ENCODE results near the gene FCER1G. TPM values are rescaled to one million over a fixed set of nuclear protein-coding genes. Genes with fewer than 3 reads are reported as not detected.
"Not testable (repeated sequence)": the region's sequence is repeated elsewhere in the genome, so short reads cannot be mapped to it uniquely, and the experiment has no call there.

Gene FCER1G
- total RNA-seq, 2 experiments from 2014 or later: 2.0 TPM

DNA sequence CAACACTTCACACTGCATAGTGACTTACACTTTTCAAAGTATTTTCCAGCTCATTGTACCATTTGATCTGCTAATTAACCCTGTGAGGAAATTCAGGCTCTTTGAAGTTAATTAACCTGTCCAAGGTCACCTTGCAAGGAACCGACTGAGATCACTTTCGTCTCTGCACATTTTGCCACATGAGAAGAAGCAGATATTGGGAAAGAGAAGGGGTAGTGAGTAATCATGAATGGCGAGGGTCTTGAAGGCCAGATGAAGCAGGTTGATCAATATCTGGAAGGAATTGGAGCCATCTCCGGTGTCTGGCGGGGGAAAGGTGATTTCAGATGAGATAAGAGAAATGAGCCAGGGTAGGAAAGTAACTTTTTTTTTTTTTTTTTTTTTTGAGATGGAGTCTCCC, 4.9 kb downstream of the FCER1G start:
- H3K27me3 ChIP-seq (ENCODE audit: control insufficient read depth in 1 of 2, insufficient read depth in 2 of 2, low read length in 2 of 2): no peaks in the 10 kb centered on the region
- H3K9me3 ChIP-seq (ENCODE audit: control insufficient read depth in 1 of 2, insufficient read depth in 1 of 2, low read length in 2 of 2): no peaks in the 10 kb centered on the region
- peaks cover 41% of the 10 kb centered on the region for H3K4me1 ChIP-seq (ENCODE audit: insufficient read depth, low read length)
- Mint-ChIP-seq H3K9me3 (no peaks in the 10 kb centered on the region), H3K36me3 (ENCODE audit: low read depth) (peaks cover 4% of the 10 kb centered on the region), H3K4me1 (ENCODE audit: low read depth) (peaks cover 54% of the 10 kb centered on the region), H3K27me3 (no peaks in the 10 kb centered on the region), H3K4me3 (no peak overlapping the region), H3K27ac (peak overlapping the region; percentile 91)
- ChIA-PET CTCF (interaction anchor here (1.0 kb wide), 1 partner anchor 10 kb away, joined by 3 read pairs; no protein-coding TSS in a partner anchor), POLR2A (interaction anchor here (2.6 kb wide), 1 partner anchor 17 kb away, joined by 22 read pairs; the partner anchor contains the start of gene NDUFS2)
- H3K27ac ChIP-seq (ENCODE audit: low read depth in 1 of 2, low read length in 2 of 2): no peak overlapping the region
- no peak for ATAC-seq (ENCODE audit: poor library complexity)
- intact Hi-C loops (cut with DNase I, micrococcal nuclease): loop anchor here (5.0 to 10.0 kb wide), 2 partner anchors 43 to 525 kb away; partner anchors contain the start of genes DUSP12 (in 2 of the 2) and B4GALT3 (in 1 of the 2)
- TF ChIP-seq, protein P1, sequence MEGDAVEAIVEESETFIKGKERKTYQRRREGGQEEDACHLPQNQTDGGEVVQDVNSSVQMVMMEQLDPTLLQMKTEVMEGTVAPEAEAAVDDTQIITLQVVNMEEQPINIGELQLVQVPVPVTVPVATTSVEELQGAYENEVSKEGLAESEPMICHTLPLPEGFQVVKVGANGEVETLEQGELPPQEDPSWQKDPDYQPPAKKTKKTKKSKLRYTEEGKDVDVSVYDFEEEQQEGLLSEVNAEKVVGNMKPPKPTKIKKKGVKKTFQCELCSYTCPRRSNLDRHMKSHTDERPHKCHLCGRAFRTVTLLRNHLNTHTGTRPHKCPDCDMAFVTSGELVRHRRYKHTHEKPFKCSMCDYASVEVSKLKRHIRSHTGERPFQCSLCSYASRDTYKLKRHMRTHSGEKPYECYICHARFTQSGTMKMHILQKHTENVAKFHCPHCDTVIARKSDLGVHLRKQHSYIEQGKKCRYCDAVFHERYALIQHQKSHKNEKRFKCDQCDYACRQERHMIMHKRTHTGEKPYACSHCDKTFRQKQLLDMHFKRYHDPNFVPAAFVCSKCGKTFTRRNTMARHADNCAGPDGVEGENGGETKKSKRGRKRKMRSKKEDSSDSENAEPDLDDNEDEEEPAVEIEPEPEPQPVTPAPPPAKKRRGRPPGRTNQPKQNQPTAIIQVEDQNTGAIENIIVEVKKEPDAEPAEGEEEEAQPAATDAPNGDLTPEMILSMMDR (IDR thresholded peaks at IDR 0.05): no peak
- no peak overlapping the region for H3K4me3 ChIP-seq (ENCODE audit: low read length)
- no peak for DNase-seq
- no peaks in the 10 kb centered on the region for H3K36me3 ChIP-seq (ENCODE audit: insufficient read depth, low read length)

DNA sequence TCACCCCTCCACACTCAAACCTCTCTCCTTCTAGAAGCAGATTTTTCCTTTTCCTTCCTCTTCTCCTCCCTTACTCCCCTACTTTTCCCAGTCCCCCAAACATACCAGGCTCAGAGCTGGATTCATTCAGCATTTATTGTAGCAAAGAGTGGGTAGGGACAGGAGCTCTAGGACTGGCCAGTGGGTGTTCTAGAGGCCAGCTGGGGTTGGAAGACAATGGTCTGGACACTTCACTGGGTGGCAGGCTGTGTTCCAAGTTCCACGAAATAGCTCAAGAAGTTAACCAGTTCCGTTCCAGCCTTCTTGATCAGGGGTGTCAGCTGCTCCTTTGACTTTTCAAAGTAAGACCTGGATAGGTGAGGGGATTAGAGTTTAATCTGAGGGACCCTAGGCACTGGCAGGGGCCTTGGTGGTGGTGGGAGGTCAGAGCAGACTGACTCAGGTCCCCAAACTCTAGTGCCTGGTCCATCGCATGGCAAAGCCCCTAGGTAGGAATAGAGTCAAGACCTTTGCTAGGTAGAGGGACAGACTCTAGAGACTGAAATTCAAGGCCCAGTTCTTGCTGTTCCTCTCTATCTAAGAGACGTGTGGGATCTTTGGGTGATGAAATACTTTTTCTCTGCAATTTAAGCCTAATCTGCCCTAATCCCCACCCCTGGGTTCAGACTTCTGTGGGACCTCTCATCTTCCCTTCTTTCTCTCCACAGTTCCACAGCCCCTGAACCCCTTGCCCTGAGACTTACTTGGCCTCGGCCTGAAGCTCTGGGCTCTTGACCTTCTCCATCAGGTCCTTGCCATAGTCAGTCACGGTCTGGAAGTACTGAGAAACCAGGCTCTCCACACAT, 7.3 kb downstream of the FCER1G start:
- no peak for ATAC-seq (ENCODE audit: poor library complexity)
- Histone ChIP-seq H3K9me3 (ENCODE audit: control insufficient read depth in 1 of 2, insufficient read depth in 1 of 2, low read length in 2 of 2) (no peaks in the 10 kb centered on the region), H3K4me3 (ENCODE audit: low read length) (no peak overlapping the region), H3K4me1 (ENCODE audit: insufficient read depth, low read length) (peaks cover 50% of the 10 kb centered on the region), H3K36me3 (ENCODE audit: insufficient read depth, low read length) (no peaks in the 10 kb centered on the region), H3K27me3 (ENCODE audit: control insufficient read depth in 1 of 2, insufficient read depth in 2 of 2, low read length in 2 of 2) (no peaks in the 10 kb centered on the region), H3K27ac (ENCODE audit: low read depth in 1 of 2, low read length in 2 of 2) (no peak overlapping the region)
- DNase-seq: no peak
- CTCF ChIA-PET: interaction anchor here (0.8 to 1.6 kb wide), 2 partner anchors 12 to 56 kb away, joined by 4 read pairs; partner anchors contain the start of gene PPOX
- H3K27me3 Mint-ChIP-seq: no peaks in the 10 kb centered on the region
- H3K4me3 Mint-ChIP-seq: no peak overlapping the region
- TF ChIP-seq, protein P1 (IDR thresholded peaks at IDR 0.05): no peak
- intact Hi-C loops (cut with DNase I, micrococcal nuclease): loop anchor here (5.0 to 10.0 kb wide), 2 partner anchors 45 to 522 kb away; partner anchors contain the start of genes DUSP12 (in 2 of the 2) and B4GALT3 (in 1 of the 2)
- no peak overlapping the region for H3K27ac Mint-ChIP-seq
- H3K4me1 Mint-ChIP-seq (ENCODE audit: low read depth): peaks cover 57% of the 10 kb centered on the region
- POLR2A ChIA-PET: no interaction called here
- H3K9me3 Mint-ChIP-seq: no peaks in the 10 kb centered on the region
- peaks cover 4% of the 10 kb centered on the region for H3K36me3 Mint-ChIP-seq (ENCODE audit: low read depth)

- TF ChIP-seq, protein P1 (IDR thresholded peaks at IDR 0.05): no peak
- H3K27me3 ChIP-seq (ENCODE audit: control insufficient read depth in 1 of 2, insufficient read depth in 2 of 2, low read length in 2 of 2): no peaks in the 10 kb centered on the region
- intact Hi-C loops (cut with DNase I, micrococcal nuclease): loop anchor here (2.0 to 10.0 kb wide), 3 partner anchors 31 to 521 kb away; partner anchors contain the start of genes DUSP12 (in 2 of the 2) and B4GALT3 (in 1 of the 2)
- H3K4me3 ChIP-seq (ENCODE audit: low read length): no peak overlapping the region
- no peak overlapping the region for H3K27ac ChIP-seq (ENCODE audit: low read depth in 1 of 2, low read length in 2 of 2)
- no peak for DNase-seq
- Mint-ChIP-seq H3K27ac (no peak overlapping the region), H3K4me3 (no peak overlapping the region), H3K4me1 (ENCODE audit: low read depth) (peaks cover 51% of the 10 kb centered on the region), H3K27me3 (no peaks in the 10 kb centered on the region), H3K9me3 (no peaks in the 10 kb centered on the region), H3K36me3 (ENCODE audit: low read depth) (peaks cover 20% of the 10 kb centered on the region)
- ChIA-PET CTCF (interaction anchor here (0.7 to 1.6 kb wide), 2 partner anchors 14 to 82 kb away, joined by 3 to 4 read pairs; no protein-coding TSS in a partner anchor), POLR2A (interaction anchor here (1.9 to 3.5 kb wide), 4 partner anchors 13 to 90 kb away, joined by 7 to 30 read pairs (median 22); partner anchors contain the start of genes NDUFS2, PPOX and SDHC)
- H3K9me3 ChIP-seq (ENCODE audit: control insufficient read depth in 1 of 2, insufficient read depth in 1 of 2, low read length in 2 of 2): no peaks in the 10 kb centered on the region
- peaks cover 11% of the 10 kb centered on the region for H3K36me3 ChIP-seq (ENCODE audit: insufficient read depth, low read length)
- H3K4me1 ChIP-seq (ENCODE audit: insufficient read depth, low read length): peaks cover 42% of the 10 kb centered on the region
- no peak for ATAC-seq (ENCODE audit: poor library complexity)
Measured at GRCh38 chr1:161223805-161224694, 9.0 kb downstream of the FCER1G start.

- H3K4me1 ChIP-seq (ENCODE audit: insufficient read depth, low read length): peaks cover 36% of the 10 kb centered on the region
- H3K27me3 ChIP-seq (ENCODE audit: control insufficient read depth in 1 of 2, insufficient read depth in 2 of 2, low read length in 2 of 2); H3K4me3 Mint-ChIP-seq; ATAC-seq (ENCODE audit: poor library complexity); DNase-seq; H3K27ac ChIP-seq (ENCODE audit: low read depth in 1 of 2, low read length in 2 of 2); H3K9me3 ChIP-seq (ENCODE audit: control insufficient read depth in 1 of 2, insufficient read depth in 1 of 2, low read length in 2 of 2); H3K27ac Mint-ChIP-seq; H3K27me3 Mint-ChIP-seq; H3K4me3 ChIP-seq (ENCODE audit: low read length); H3K9me3 Mint-ChIP-seq: not testable (repeated sequence)
- H3K36me3 ChIP-seq (ENCODE audit: insufficient read depth, low read length): peaks cover 17% of the 10 kb centered on the region
- ChIA-PET CTCF (interaction anchor here (1.7 to 3.3 kb wide), 3 partner anchors 22 to 42 kb away, joined by 8 to 43 read pairs (median 16); partner anchors contain the start of gene NDUFS2), POLR2A (interaction anchor here (1.5 to 3.5 kb wide), 9 partner anchors 9 to 92 kb away, joined by 3 to 33 read pairs (median 20); partner anchors contain the start of genes DEDD, FCER1G, NDUFS2 and PPOX)
- peaks cover 44% of the 10 kb centered on the region for H3K4me1 Mint-ChIP-seq (ENCODE audit: low read depth)
- intact Hi-C loops (cut with DNase I, micrococcal nuclease): loop anchor here (1.0 to 10.0 kb wide), 4 partner anchors 14 to 520 kb away; partner anchors contain the start of genes DUSP12 (in 2 of the 2) and B4GALT3 (in 1 of the 2)
- peaks cover 20% of the 10 kb centered on the region for H3K36me3 Mint-ChIP-seq (ENCODE audit: low read depth)
Measured at GRCh38 chr1:161224695-161225087, 9.6 kb downstream of the FCER1G start.

All from CD4-positive, alpha-beta T cell (primary cell).